C4-2B (cell line): ENCODE results near the gene NASP.

ENCODE experiments used
- H3K27ac ChIP-seq: fragments of 450-650 bp; 2 replicates; pipeline ENCODE4 v1.5.1; 2017
- CTCF ChIP-seq: fragments of 450-650 bp; conservative IDR thresholded peaks from 2 replicates; pipeline ENCODE4 v1.5.1; 2017; ENCODE audit warnings: mild to moderate bottlenecking
- ZFX ChIP-seq: fragments of 450-650 bp; IDR thresholded peaks from 2 replicates; pipeline ENCODE4 v1.6.1; 2017

Gene NASP

GRCh38 chr1:45544530-45544929 is 39.3 kb upstream of the NASP start:
- no peak for TF ChIP-seq CTCF
- no peak for TF ChIP-seq ZFX
- no peak overlapping the region for H3K27ac ChIP-seq

DNA sequence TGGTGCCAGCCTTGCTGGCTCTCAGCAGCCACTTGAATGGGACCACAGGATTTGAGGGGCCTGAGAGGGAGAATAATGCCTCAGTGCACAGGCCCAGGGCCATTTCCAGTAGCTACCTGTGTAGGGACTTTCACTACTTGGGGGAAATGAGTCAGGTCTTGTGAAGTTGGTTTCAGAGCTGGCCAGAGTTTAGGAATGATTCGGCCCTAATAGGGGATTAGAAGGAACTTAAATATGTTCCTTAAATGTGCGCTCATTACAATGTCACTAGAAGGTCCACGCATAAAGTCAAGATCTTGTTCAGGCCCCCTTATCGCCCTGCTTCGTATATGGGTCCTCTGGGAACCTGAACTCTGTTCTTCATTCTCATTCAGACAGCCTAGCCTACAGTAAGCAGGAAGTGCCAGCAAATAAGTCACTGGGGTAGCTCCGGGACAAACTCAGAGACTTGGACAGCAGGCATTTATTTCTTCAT is 38.8 kb upstream of the NASP start:
- no peak for TF ChIP-seq ZFX
- TF ChIP-seq CTCF, result no peak
- H3K27ac ChIP-seq, result no peak overlapping the region

DNA sequence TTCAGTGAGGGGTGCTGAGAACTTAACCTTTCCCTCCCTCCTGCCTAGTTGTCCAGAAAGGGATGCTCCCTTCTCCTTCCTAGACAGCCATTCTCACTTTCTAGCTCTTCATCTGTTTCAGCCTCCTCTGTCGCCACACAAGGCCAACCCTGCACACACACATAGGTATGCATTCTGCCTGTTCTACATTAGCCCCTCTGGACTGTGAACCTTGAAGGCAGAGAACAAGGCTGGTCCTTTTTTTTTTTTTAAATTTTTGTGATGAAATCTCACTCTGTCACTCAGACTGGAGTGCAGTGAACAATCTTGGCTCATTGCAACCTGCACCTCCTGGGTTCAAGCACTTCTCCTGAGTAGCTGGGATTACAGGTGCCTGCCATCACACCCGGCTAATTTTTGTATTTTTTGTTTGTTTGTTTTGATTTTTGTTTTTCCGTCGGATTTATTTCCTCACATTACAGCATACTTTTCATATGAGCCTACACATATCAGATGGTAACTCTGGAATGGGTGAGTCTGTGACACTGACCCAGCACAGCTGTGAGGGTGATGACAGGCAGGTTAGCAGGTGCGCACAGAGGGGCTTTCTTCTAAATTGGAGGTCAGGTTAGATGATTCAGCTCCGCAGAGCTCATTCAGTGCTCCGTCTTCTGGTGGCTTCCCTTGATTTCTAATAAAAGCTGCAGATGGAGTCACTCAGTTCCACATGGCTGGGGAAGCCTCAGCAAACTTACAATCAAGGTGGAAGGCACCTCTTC is 38.1 kb upstream of the NASP start:
- no peak overlapping the region for H3K27ac ChIP-seq
- TF ChIP-seq ZFX, result no peak
- TF ChIP-seq CTCF, result no peak

GRCh38 chr1:45550401-45551351 is 33.2 kb upstream of the NASP start, which contains the start of gene AKR1A1:
Gene AKR1A1 (plus strand): TSS chr1:45550826. CDS start chr1:45561795, 10,969 bp downstream.
- TF ChIP-seq ZFX, result peak; percentile 54; the same call in 1 of the 2 replicates
- no peak for TF ChIP-seq CTCF
- peak within 1 kb of the TSS; percentile 96 for H3K27ac ChIP-seq

- peak overlapping the region; percentile 96; the same call in 1 of the 2 replicates for H3K27ac ChIP-seq
- TF ChIP-seq ZFX (no peak), CTCF (no peak)
Observed at GRCh38 chr1:45551684-45552083, 32.2 kb upstream of the NASP start.

- no peak overlapping the region; the same call in 1 of the 2 replicates for H3K27ac ChIP-seq
Observed at GRCh38 chr1:45552331-45552730, 31.5 kb upstream of the NASP start.

DNA sequence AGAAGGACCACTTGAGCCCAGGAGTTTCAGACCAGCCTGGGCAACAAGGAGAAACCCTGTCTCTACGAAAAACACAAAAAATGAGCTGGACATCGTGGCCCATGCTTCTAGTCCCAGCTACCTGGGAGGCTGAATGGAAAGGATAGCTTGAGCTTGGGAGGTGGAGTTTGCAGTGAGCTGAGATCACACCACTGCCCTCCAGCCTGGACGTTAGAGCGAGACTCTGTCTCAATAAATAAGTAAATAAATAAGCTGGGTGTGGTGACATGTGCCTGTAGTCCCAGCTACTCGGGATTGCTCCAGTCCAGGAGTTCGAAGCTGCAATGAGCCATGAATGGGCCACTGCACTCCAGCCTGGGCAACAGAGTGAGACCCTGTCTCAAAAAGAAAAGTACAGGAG is 29.6 kb upstream of the NASP start:
- H3K27ac ChIP-seq, result no peak overlapping the region
- no peak for TF ChIP-seq CTCF
- no peak for TF ChIP-seq ZFX

More at GRCh38 chr1:45552331-45552730, 31.5 kb upstream of the NASP start:
- TF ChIP-seq ZFX, result no peak
